GM19238 (cell line): ENCODE data around the gene CNST.

Experiments used
- DNase-seq: peaks from one replicate; pipeline ENCODE4 v3.0.0; 2011; ENCODE audit warnings: low spot score; ENCODE audit not compliant: insufficient read length

CNST gene

GRCh38 chr1:246566128-246566812 is at the start of gene CNST, which contains the start of gene TFB2M:
Gene CNST (plus strand): TSS chr1:246566456. CDS start chr1:246591563, 25,107 bp downstream.
Gene TFB2M (minus strand): TSS chr1:246566261. CDS start chr1:246566138, 123 bp downstream.
- peak; percentile 78 for DNase-seq

GRCh38 chr1:246517391-246517790 is 48.9 kb upstream of the CNST start:
- no peak for DNase-seq

GRCh38 chr1:246518456-246519205 is 47.6 kb upstream of the CNST start:
- DNase-seq: no peak

- DNase-seq: no peak
These were observed 46.7 kb upstream of the CNST start for GRCh38 chr1:246519514-246519913.

GRCh38 chr1:246526380-246526779 is 39.9 kb upstream of the CNST start:
- no peak for DNase-seq

GRCh38 chr1:246526915-246527314 is 39.3 kb upstream of the CNST start:
- DNase-seq: no peak

- DNase-seq: no peak
These were observed 38.7 kb upstream of the CNST start for GRCh38 chr1:246527402-246528088.

GRCh38 chr1:246528933-246529731 is 37.1 kb upstream of the CNST start:
- no peak for DNase-seq

- DNase-seq: no peak
These were observed 35.8 kb upstream of the CNST start for GRCh38 chr1:246530482-246530881.

- no peak for DNase-seq
These were observed 33.7 kb upstream of the CNST start for GRCh38 chr1:246532519-246532918.

- no peak for DNase-seq
These were observed 32.8 kb upstream of the CNST start for GRCh38 chr1:246533371-246533905.

- DNase-seq: no peak
These were observed 32.1 kb upstream of the CNST start for GRCh38 chr1:246534114-246534513.

- no peak for DNase-seq
These were observed 28.8 kb upstream of the CNST start for GRCh38 chr1:246537441-246537840.

GRCh38 chr1:246537887-246538286 is 28.4 kb upstream of the CNST start:
- no peak for DNase-seq

GRCh38 chr1:246540738-246541491 is 25.3 kb upstream of the CNST start:
- no peak for DNase-seq

GRCh38 chr1:246544001-246544400 is 22.3 kb upstream of the CNST start:
- DNase-seq: no peak

GRCh38 chr1:246549665-246550064 is 16.6 kb upstream of the CNST start:
- no peak for DNase-seq

- no peak for DNase-seq
These were observed 15.9 kb upstream of the CNST start for GRCh38 chr1:246550402-246550801.

GRCh38 chr1:246552110-246552509 is 14.1 kb upstream of the CNST start:
- no peak for DNase-seq

- no peak for DNase-seq
These were observed 12.1 kb upstream of the CNST start for GRCh38 chr1:246554201-246554600.
